Retinal pigment epithelial cell (primary cell): Measurements from ENCODE around the gene SPRR2B.
"Not testable (repeated sequence)": the region's sequence is repeated elsewhere in the genome, so short reads cannot be mapped to it uniquely, and the experiment has no call there.

Source experiments
- DNase-seq: peaks from one replicate; pipeline ENCODE4 v3.0.0-alpha.2; 2010; ENCODE audit warnings: low read depth
- H3K4me3 ChIP-seq: 2 replicates; pipeline ENCODE4 v1.5.1; 2011; ENCODE audit warnings: mild to moderate bottlenecking, low read length, control low read depth, moderate library complexity
- CTCF ChIP-seq: conservative IDR thresholded peaks from 2 replicates; pipeline ENCODE4 v1.5.1; 2011; ENCODE audit warnings: low read depth, low read length, control low read depth, inconsistent platforms

SPRR2B gene

GRCh38 chr1:153058826-153059784 lies 12.3 kb downstream of the SPRR2B start:
- no peak overlapping the region for H3K4me3 ChIP-seq
- peak; percentile 7 for DNase-seq
- no peak for TF ChIP-seq CTCF

- TF ChIP-seq CTCF, result peak; percentile 22
- no peak for DNase-seq
- H3K4me3 ChIP-seq, result no peak overlapping the region
Measured at GRCh38 chr1:153058154-153058553, 13.3 kb downstream of the SPRR2B start.

GRCh38 chr1:153057375-153057774 lies 14.0 kb downstream of the SPRR2B start, which contains the start of gene SPRR2A:
Gene SPRR2A, minus strand, starts transcription at chr1:153057512. Its CDS starts 777 bp downstream, at chr1:153056735.
- H3K4me3 ChIP-seq, result no peak within 1 kb of the TSS
- no peak for DNase-seq
- no peak for TF ChIP-seq CTCF

GRCh38 chr1:153056111-153056510 lies 15.3 kb downstream of the SPRR2B start:
- DNase-seq, result not testable (repeated sequence)

GRCh38 chr1:153049211-153049610 lies 22.2 kb downstream of the SPRR2B start:
- no peak overlapping the region for H3K4me3 ChIP-seq
- no peak for TF ChIP-seq CTCF
- DNase-seq, result no peak

More at GRCh38 chr1:153056111-153056510, 15.3 kb downstream of the SPRR2B start:
- H3K4me3 ChIP-seq, result not testable (repeated sequence)

GRCh38 chr1:153040950-153041631 lies 30.3 kb downstream of the SPRR2B start, which contains the start of gene SPRR2D:
Gene SPRR2D, minus strand, starts transcription at chr1:153041120. Its CDS starts 774 bp downstream, at chr1:153040346.
- H3K4me3 ChIP-seq, result no peak within 1 kb of the TSS
- no peak for DNase-seq
- no peak for TF ChIP-seq CTCF

GRCh38 chr1:153035211-153035610 lies 36.2 kb downstream of the SPRR2B start:
- no peak for TF ChIP-seq CTCF
- H3K4me3 ChIP-seq, result no peak overlapping the region
- DNase-seq, result no peak
